Jurkat, Clone E6-1 (cell line): ENCODE measurements around the gene KLHDC7B.
"Not testable (repeated sequence)": the region's sequence is repeated elsewhere in the genome, so short reads cannot be mapped to it uniquely, and the experiment has no call there.

ENCODE experiments used
- DNase-seq: peaks from one replicate; pipeline ENCODE4 v3.0.0-alpha.2; 2011; ENCODE audit warnings: low read depth, low spot score
- H3K4me3 ChIP-seq: 2 replicates; pipeline ENCODE4 v1.5.1; 2011; ENCODE audit warnings: mild to moderate bottlenecking, low read length, control low read depth, moderate library complexity

The KLHDC7B gene

DNA sequence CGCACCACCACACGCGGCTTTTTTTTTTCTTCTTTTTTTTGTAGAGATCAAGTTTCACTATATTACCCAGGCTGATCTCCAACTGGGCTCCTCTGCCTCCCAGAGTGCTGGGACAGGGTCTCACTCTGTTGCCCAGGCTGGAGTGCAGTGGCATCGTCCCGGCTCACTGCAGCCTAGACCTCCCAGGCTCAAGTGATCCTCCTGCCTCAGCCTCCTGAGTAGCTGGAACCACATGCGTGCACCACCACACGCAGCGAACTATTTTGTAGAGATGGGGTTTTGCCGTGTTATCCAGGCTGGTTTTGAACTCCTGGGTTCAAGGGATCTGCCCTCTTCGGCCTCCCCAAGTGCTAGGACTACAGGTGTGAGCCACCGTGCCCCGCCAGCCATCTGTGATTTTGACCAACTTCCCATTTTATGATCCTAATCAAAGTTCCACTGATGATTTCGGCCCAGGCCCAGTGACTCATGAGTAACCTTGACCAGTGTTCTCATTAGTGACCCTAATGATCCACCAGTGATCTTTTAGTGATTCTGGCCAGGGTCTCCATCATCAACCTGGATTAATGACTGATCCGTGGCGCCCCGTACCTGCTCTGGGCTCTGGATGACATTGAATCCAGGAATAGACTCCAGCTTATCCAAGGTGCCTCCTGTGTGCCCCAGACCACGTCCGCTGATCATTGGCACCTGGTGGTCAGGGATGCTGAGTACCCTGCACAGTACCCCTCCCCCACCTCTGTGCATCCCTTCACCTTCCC is 17.6 kb upstream of the KLHDC7B start:
- no peak for DNase-seq
- no peak overlapping the region for H3K4me3 ChIP-seq

GRCh38 chr22:50528682-50529415 is 16.9 kb upstream of the KLHDC7B start:
- no peak overlapping the region for H3K4me3 ChIP-seq
- DNase-seq, result no peak

DNA sequence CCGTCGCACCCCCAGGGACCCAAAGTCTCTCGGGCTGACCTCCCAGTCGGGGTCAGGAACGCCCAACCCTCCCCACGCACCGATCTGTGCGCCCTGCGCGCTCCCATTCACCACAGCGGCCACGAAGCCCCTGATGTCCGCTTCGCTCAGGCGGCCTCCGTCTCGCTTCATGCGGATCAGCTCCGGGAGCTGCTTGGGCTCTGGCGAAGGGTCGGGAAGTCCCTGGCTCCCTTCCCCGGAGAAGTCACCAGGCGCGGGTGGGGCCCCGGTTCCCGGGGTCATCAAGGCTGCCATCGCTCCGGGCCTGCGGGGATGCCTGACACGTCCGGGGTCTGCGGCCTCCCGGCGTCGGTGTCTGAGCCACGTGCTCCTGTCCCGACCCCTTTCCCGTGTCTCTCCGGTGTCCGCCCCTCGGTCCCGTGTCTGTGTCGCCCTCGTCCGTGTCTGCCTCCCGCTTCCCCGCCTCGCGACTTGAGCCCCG is 16.2 kb upstream of the KLHDC7B start:
- no peak for DNase-seq
- H3K4me3 ChIP-seq, result no peak overlapping the region

- no peak for DNase-seq
- H3K4me3 ChIP-seq, result no peak within 1 kb of the TSS
These were observed 15.7 kb upstream of the KLHDC7B start, which contains the start of gene TYMP for GRCh38 chr22:50529897-50530579. TSS of gene TYMP (minus strand) at chr22:50530012. CDS start at chr22:50529709, 303 bp downstream.

DNA sequence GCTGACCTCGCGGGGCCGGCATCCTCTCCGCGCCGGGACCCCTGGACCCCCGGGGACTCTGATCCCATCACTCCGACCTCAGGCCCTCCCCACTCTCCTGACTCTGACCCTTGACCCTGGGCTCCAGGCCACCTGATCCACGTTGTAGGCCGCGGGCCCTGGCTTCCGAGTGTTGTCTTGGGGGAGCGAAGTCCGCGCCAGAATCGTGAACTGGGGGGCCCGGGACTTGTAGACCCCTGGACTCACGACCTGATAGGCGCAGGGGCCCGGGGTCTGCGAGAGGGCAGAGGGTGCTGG is 15.2 kb upstream of the KLHDC7B start:
- DNase-seq, result no peak
- no peak overlapping the region for H3K4me3 ChIP-seq

GRCh38 chr22:50530877-50531545 is 14.7 kb upstream of the KLHDC7B start:
- no peak overlapping the region for H3K4me3 ChIP-seq
- no peak for DNase-seq

DNA sequence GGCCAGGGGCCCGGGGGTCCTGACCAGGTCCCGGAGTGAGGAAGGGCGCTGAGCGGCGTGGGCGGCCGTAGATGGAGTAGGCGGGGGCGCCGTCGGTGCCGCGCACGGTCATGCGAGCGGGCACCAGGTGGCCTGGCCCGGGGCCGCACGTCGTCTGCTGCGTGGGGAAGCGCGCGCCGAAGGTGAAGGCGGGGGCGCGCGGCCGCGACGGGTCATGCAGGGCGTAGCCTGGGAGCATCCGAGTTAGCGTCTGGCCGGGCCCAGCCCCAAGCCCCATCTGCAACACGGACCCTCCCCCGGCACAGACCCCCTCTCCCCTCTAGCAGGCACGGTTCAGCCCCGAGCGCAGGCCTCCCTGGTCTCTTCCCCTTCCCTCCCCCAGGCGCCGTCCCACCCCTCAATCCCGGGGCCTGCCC is 14.1 kb upstream of the KLHDC7B start:
- H3K4me3 ChIP-seq, result no peak overlapping the region
- no peak for DNase-seq

GRCh38 chr22:50531962-50532674 is 13.6 kb upstream of the KLHDC7B start:
- no peak overlapping the region for H3K4me3 ChIP-seq
- no peak for DNase-seq

GRCh38 chr22:50532824-50533796 is 12.6 kb upstream of the KLHDC7B start:
- no peak for DNase-seq
- no peak overlapping the region for H3K4me3 ChIP-seq

GRCh38 chr22:50533856-50534711 is 11.6 kb upstream of the KLHDC7B start:
- H3K4me3 ChIP-seq, DNase-seq: not testable (repeated sequence)

GRCh38 chr22:50535113-50535512 is 10.6 kb upstream of the KLHDC7B start:
- H3K4me3 ChIP-seq, result no peak overlapping the region
- no peak for DNase-seq

DNA sequence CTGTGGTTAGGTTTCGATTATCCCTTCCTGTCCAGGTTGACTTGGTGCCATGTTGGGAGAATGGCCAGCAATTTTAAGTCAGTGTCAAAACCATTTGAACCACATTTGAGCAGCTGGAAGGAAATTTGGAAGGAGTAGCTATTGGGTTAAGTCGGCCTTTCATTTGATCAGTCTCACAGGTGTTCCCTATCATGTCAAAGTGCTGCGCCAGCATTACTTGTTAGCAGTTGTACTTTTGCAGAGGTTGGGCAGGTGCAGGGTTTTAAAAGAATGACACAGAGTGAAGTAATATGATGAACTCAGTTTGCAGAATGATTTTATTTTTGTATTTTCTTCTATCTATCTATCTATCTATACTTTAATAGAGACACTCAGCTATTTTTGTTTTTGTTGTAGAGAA is 9.5 kb upstream of the KLHDC7B start:
- no peak overlapping the region for H3K4me3 ChIP-seq
- no peak for DNase-seq

GRCh38 chr22:50537765-50538164 is 7.9 kb upstream of the KLHDC7B start:
- DNase-seq, result no peak
- H3K4me3 ChIP-seq, result no peak overlapping the region

DNA sequence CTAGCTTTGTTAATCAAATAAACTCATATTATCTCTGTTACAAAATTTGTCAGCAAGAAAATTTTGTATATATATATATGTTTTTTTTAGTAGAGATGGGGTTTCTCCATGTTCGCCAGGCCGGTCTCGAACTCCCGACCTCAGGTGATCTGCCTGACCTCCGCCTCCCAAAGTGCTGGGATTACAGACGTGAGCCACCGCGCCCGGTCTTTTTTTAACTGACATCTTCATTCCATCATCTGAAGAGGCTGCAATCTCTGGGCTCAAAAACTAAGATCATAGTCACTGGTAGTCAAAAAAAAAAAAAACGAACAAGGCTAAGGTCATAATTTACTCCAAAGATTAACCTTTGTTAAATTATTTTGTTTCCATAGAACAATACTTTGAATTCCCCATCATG is 5.3 kb upstream of the KLHDC7B start:
- DNase-seq, result no peak
- no peak overlapping the region for H3K4me3 ChIP-seq

DNA sequence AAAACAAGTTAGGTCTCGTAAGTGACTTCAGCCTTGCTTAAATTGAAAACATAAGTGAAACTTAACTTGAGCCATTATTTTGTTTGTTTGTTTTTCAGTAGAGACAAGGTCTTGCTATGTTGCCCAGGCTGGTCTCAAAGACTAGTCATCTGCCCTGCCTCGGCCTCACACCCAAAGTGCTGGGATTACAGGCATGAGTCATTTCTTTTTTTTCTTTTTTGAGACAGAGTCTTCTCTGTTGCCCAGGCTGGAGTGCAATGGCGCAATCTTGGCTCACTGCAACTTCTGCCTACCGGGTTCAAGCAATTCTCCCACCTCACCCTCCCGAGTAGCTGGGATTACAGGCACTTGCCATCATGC is 4.1 kb upstream of the KLHDC7B start:
- not testable (repeated sequence) for H3K4me3 ChIP-seq, DNase-seq

GRCh38 chr22:50542416-50542927 is 3.2 kb upstream of the KLHDC7B start:
- DNase-seq, result no peak

More at GRCh38 chr22:50542416-50542927, 3.2 kb upstream of the KLHDC7B start:
- H3K4me3 ChIP-seq, result no peak overlapping the region
